SK-N-MC (cell line): ENCODE results near the gene OSMR.

Source experiments
- EZH2 ChIP-seq: fragments of 200-600 bp; sonication (generic); IDR thresholded peaks from one replicate; pipeline ENCODE4 v1.6.1; 2017; ENCODE audit warnings: antibody characterized with exemption
- POLR2AphosphoS5 ChIP-seq: IDR thresholded peaks from 2 replicates; pipeline ENCODE4 v1.6.1; 2012; ENCODE audit warnings: mild to moderate bottlenecking, low read depth, low read length, borderline replicate concordance

DNA sequence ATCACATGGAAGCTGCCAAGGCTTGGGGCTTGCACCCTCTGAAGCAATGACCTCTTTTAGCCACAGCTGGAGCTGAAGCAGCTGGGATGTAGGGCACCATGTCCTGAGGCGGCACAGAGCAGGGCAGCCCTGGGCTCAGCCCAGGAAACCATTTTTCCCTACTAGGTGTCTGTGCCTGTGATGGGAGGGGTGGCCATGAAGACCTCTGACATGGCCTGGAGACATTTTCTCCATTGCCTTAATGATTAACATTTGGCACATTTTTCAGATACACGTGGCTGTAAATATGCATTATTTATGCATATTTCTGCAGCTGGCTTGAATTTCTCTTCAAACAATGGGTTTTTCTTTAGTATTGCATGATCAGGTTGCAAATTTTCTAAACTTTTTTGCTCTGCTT is 81.7 kb downstream of the OSMR start:
- TF ChIP-seq POLR2AphosphoS5 (no peak), EZH2 (no peak)
